Measurements from ENCODE around the gene RAB4A.
"Not testable (repeated sequence)": the region's sequence is repeated elsewhere in the genome, so short reads cannot be mapped to it uniquely, and the experiment has no call there.

Gene RAB4A

GRCh38 chr1:229310833-229311232, 39.9 kb downstream of the RAB4A start:
- Mint-ChIP-seq H3K36me3 (ENCODE audit: low read depth) (peaks cover 47% of the 10 kb centered on the region), H3K9me3 (no peaks in the 10 kb centered on the region), H3K27me3 (no peaks in the 10 kb centered on the region), H3K4me3 (no peak overlapping the region), H3K4me1 (ENCODE audit: low read depth) (no peaks in the 10 kb centered on the region), H3K27ac (no peak overlapping the region)

GRCh38 chr1:229316166-229316565, 45.3 kb downstream of the RAB4A start:
- H3K36me3 Mint-ChIP-seq (ENCODE audit: low read depth), result peaks cover 34% of the 10 kb centered on the region
- no peak overlapping the region for H3K4me3 Mint-ChIP-seq
- H3K27me3 Mint-ChIP-seq, result no peaks in the 10 kb centered on the region
- H3K4me1 Mint-ChIP-seq (ENCODE audit: low read depth), result no peaks in the 10 kb centered on the region
- H3K9me3 Mint-ChIP-seq, result no peaks in the 10 kb centered on the region
- no peak overlapping the region for H3K27ac Mint-ChIP-seq

DNA sequence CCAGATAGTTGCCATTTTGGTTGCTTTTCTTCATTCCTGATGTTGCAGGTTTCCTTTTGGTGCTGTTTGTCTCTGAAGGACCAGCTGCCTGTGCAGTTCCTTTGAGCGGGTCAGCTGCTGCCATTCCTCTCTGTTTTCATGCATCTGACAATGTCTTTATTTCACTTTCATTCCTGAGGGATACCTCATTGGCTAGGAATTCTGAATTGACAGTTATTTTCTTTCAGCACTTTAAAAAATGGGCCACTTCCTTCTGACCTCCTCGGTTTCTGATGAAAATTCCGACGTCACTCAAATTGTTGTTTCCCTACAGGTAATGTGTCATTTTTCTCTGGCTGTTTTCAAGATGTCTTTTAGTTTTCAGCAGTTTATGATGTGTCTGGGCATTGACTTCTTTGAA, 47.1 kb downstream of the RAB4A start:
- Mint-ChIP-seq H3K27ac (no peak overlapping the region), H3K4me1 (ENCODE audit: low read depth) (no peaks in the 10 kb centered on the region), H3K4me3 (no peak overlapping the region), H3K9me3 (no peaks in the 10 kb centered on the region), H3K27me3 (no peaks in the 10 kb centered on the region), H3K36me3 (ENCODE audit: low read depth) (peaks cover 27% of the 10 kb centered on the region)

DNA sequence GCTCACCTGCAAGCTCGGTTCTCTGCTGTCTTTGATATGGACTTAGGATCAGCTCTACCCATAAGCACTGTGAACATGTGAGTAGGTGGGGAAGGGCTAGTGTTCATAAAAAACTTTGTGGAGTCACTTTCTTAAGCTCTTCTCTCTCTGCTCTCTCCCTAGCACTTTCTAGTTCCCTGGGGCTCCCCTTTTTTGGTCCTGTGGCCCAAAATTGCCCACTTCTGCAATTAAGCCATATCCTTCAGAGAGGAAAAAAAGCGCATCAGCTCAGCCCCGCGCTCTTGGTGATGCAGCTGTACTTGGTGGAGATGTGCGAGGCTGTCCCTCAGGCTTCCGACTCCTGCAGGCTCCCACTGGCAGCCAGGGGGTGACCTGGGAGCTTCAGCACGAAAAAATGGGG, 48.6 kb downstream of the RAB4A start:
- Mint-ChIP-seq H3K36me3 (ENCODE audit: low read depth) (peaks cover 32% of the 10 kb centered on the region), H3K4me1 (ENCODE audit: low read depth) (peaks cover 6% of the 10 kb centered on the region), H3K27ac (no peak overlapping the region), H3K4me3 (no peak overlapping the region), H3K27me3 (no peaks in the 10 kb centered on the region), H3K9me3 (no peaks in the 10 kb centered on the region)

DNA sequence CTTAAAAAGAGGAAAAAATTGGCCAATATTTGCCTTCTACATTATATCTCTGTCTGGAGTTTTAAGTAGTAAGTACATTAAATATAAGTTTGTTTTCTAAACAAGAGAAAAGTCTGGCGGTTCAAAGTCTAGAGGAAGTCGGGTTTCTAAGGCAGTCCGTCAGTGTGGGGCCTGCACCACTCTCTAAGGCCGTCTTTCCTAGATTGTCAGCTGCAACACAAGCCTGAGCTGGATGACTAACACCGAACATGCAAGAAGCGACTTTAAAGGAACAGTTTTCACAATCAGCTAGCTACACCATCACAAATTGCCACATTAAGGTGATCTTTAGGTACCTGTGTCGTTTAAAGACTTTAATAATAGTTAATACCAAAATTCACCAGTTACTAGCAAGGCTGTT, 52.3 kb downstream of the RAB4A start:
- Mint-ChIP-seq H3K9me3 (no peaks in the 10 kb centered on the region), H3K4me1 (ENCODE audit: low read depth) (peaks cover 38% of the 10 kb centered on the region), H3K27ac (no peak overlapping the region), H3K27me3 (no peaks in the 10 kb centered on the region), H3K36me3 (ENCODE audit: low read depth) (peaks cover 56% of the 10 kb centered on the region), H3K4me3 (no peak overlapping the region)

- Mint-ChIP-seq H3K9me3 (no peaks in the 10 kb centered on the region), H3K27ac (no peak overlapping the region), H3K4me1 (ENCODE audit: low read depth) (peaks cover 46% of the 10 kb centered on the region), H3K27me3 (no peaks in the 10 kb centered on the region), H3K36me3 (ENCODE audit: low read depth) (peaks cover 52% of the 10 kb centered on the region), H3K4me3 (no peak overlapping the region)
These were observed 53.1 kb downstream of the RAB4A start for GRCh38 chr1:229323885-229324553.

DNA sequence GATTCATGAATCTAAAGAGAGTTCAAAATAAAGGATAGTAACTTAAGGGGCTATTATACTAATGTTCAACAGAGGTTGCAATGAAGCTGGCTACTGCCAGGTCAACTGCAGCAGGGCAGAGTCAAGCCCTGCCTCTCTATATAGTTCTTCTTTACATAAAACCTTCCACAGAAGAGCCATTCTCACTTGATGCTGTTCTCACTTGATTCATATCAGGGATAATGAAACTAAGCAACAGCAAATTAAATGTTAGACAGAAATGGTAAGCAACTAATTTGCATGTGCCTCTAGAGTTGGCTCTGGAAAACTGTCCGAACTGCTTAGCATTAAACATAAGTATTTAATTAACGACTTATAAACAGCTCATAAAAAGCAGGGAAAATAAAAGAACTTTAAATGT, 54.5 kb downstream of the RAB4A start:
- H3K9me3 Mint-ChIP-seq, result no peaks in the 10 kb centered on the region
- no peaks in the 10 kb centered on the region for H3K27me3 Mint-ChIP-seq
- no peak overlapping the region for H3K27ac Mint-ChIP-seq
- H3K4me3 Mint-ChIP-seq, result peak overlapping the region; percentile 32
- H3K36me3 Mint-ChIP-seq (ENCODE audit: low read depth), result peaks cover 50% of the 10 kb centered on the region
- peaks cover 49% of the 10 kb centered on the region for H3K4me1 Mint-ChIP-seq (ENCODE audit: low read depth)

DNA sequence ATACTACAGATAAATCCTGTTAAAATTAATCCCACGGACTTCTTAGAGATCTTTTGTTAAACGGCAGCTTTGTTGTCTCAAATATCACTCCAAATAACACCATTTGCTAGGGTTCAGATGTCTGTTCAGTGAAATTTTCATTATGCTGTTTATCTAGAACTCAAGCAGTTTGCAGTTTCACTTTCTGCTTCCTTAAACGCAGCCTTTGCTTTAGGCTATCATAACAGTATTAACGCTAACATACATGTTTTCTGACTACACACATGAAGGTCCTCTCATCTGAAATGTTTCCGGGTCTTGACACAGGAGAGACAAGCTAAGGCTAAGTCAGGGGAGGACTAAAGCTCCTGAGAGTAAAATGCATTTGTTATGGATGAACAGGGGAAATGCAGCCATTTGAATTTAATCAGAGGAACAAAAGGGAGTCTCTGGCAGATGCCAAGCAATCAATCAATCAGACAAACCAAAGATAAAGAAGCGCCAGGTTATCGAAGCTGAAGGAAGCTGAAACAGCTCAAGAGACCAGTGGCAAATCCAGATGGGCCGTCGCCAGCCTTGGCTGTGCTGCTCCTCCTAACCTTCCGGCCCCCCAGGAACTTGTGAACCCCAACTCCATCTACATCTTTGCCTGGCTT, 55.1 kb downstream of the RAB4A start:
- H3K4me3 Mint-ChIP-seq, result peak overlapping the region; percentile 32
- H3K9me3 Mint-ChIP-seq, result no peaks in the 10 kb centered on the region
- H3K27me3 Mint-ChIP-seq, result no peaks in the 10 kb centered on the region
- peak overlapping the region; percentile 68 for H3K27ac Mint-ChIP-seq
- peaks cover 49% of the 10 kb centered on the region for H3K4me1 Mint-ChIP-seq (ENCODE audit: low read depth)
- H3K36me3 Mint-ChIP-seq (ENCODE audit: low read depth), result peaks cover 50% of the 10 kb centered on the region

DNA sequence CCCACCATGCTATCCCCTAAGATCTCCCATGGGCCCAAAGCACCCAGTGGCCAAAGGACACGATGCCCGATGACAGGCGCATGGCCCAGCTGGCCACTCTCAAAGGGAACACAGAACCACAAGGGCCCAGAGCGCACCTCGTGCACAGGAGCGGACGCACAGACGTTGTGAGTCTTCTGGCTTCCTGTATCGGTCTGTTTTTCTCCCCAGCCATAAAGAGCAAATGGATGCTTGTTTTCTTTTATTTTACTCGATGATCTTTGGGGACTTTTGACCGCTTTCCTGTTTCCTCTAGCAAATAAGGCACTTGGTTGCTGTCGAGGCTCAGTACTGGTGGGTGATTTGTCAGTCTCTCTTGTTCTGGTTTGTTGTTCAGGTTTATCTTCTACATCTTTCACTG, 55.7 kb downstream of the RAB4A start:
- H3K36me3 Mint-ChIP-seq (ENCODE audit: low read depth), result peaks cover 50% of the 10 kb centered on the region
- H3K27ac Mint-ChIP-seq, result peak overlapping the region; percentile 49
- H3K4me1 Mint-ChIP-seq (ENCODE audit: low read depth), result peaks cover 49% of the 10 kb centered on the region
- H3K9me3 Mint-ChIP-seq, result no peaks in the 10 kb centered on the region
- H3K4me3 Mint-ChIP-seq, result peak overlapping the region; percentile 32
- no peaks in the 10 kb centered on the region for H3K27me3 Mint-ChIP-seq

- H3K36me3 Mint-ChIP-seq (ENCODE audit: low read depth), result peaks cover 45% of the 10 kb centered on the region
- H3K27ac Mint-ChIP-seq, result peak overlapping the region; percentile 49
These were observed 56.9 kb downstream of the RAB4A start for GRCh38 chr1:229327765-229328164.

GRCh38 chr1:229328598-229329362, 57.9 kb downstream of the RAB4A start:
- Mint-ChIP-seq H3K9me3 (no peaks in the 10 kb centered on the region), H3K27ac (no peak overlapping the region), H3K4me1 (ENCODE audit: low read depth) (peaks cover 48% of the 10 kb centered on the region)

More at GRCh38 chr1:229327765-229328164, 56.9 kb downstream of the RAB4A start:
- not testable (repeated sequence) for H3K27me3 Mint-ChIP-seq, H3K9me3 Mint-ChIP-seq
- peak overlapping the region; percentile 17 for H3K4me3 Mint-ChIP-seq
- H3K4me1 Mint-ChIP-seq (ENCODE audit: low read depth), result peaks cover 49% of the 10 kb centered on the region

GRCh38 chr1:229334269-229334668, 63.4 kb downstream of the RAB4A start:
- Mint-ChIP-seq H3K36me3 (ENCODE audit: low read depth) (peaks cover 14% of the 10 kb centered on the region), H3K4me1 (ENCODE audit: low read depth) (peaks cover 29% of the 10 kb centered on the region), H3K27ac (no peak overlapping the region), H3K27me3 (no peaks in the 10 kb centered on the region), H3K4me3 (no peak overlapping the region), H3K9me3 (no peaks in the 10 kb centered on the region)

More at GRCh38 chr1:229328598-229329362, 57.9 kb downstream of the RAB4A start:
- H3K4me3 Mint-ChIP-seq, result no peak overlapping the region
- no peaks in the 10 kb centered on the region for H3K27me3 Mint-ChIP-seq
- peaks cover 37% of the 10 kb centered on the region for H3K36me3 Mint-ChIP-seq (ENCODE audit: low read depth)

DNA sequence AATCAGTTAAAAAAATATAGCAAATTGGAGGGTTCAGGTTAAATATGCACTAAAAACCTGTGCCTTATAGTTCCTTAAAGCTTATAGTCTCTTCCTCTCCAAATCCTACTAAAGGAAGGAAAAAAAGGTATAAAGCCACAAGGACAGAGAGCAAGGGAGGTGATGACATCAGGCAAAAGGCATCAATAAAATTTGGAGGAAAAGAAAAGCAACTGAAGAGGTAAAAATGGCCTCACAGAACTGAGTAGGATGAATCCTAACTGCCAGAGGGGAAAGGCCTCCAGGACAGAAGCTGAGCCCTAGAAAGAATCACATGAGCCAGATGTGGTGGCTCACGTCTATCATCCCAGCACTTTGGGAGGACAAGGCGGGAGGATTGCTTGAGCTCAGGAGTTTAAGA, 63.8 kb downstream of the RAB4A start:
- Mint-ChIP-seq H3K27ac (no peak overlapping the region), H3K4me3 (no peak overlapping the region), H3K4me1 (ENCODE audit: low read depth) (peaks cover 33% of the 10 kb centered on the region), H3K27me3 (no peaks in the 10 kb centered on the region), H3K9me3 (no peaks in the 10 kb centered on the region), H3K36me3 (ENCODE audit: low read depth) (peaks cover 14% of the 10 kb centered on the region)

GRCh38 chr1:229336345-229336744, 65.4 kb downstream of the RAB4A start:
- Mint-ChIP-seq H3K9me3 (no peaks in the 10 kb centered on the region), H3K27me3 (no peaks in the 10 kb centered on the region), H3K4me1 (ENCODE audit: low read depth) (peaks cover 47% of the 10 kb centered on the region), H3K4me3 (no peak overlapping the region), H3K36me3 (ENCODE audit: low read depth) (peaks cover 8% of the 10 kb centered on the region), H3K27ac (peak overlapping the region; percentile 16)

DNA sequence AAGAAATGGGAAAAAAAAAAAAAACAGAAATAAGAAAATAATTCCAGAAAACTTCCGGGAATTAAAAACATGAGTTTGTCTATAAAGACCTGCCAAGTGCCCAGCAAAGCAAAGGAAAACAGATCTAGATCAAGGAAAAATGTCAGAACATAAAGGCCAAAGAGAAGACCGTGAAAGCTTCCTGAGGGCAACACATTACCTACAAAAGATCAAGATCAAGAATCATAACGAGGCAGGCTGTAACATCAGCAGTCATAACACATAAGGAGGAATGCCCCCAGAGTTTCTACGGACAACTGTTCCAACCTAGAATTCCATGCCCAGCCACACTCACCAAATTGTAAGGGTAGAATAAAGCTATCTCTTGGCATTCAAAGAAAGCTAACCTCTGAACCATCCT, 68.2 kb downstream of the RAB4A start:
- Mint-ChIP-seq H3K27me3 (peaks cover 3% of the 10 kb centered on the region), H3K4me3 (peak overlapping the region; percentile 82), H3K27ac (peak overlapping the region; percentile 3), H3K36me3 (ENCODE audit: low read depth) (peaks cover 8% of the 10 kb centered on the region), H3K9me3 (no peaks in the 10 kb centered on the region), H3K4me1 (ENCODE audit: low read depth) (peaks cover 58% of the 10 kb centered on the region)
